ENCODE data around the gene ZBTB20. TPM values are rescaled to one million over a fixed set of nuclear protein-coding genes. Genes with fewer than 3 reads are reported as not detected.

ZBTB20 gene
- total RNA-seq, 1 donor from 2014 or later, result 30.4 TPM

GRCh38 chr3:115062412-115062956, 84.6 kb downstream of the ZBTB20 start:
- H3K27ac Mint-ChIP-seq, result no peak overlapping the region
- H3K27me3 Mint-ChIP-seq (ENCODE audit: low read depth), result no peaks in the 10 kb centered on the region
- peaks cover 23% of the 10 kb centered on the region for H3K9me3 Mint-ChIP-seq
- TF ChIP-seq, protein P1, sequence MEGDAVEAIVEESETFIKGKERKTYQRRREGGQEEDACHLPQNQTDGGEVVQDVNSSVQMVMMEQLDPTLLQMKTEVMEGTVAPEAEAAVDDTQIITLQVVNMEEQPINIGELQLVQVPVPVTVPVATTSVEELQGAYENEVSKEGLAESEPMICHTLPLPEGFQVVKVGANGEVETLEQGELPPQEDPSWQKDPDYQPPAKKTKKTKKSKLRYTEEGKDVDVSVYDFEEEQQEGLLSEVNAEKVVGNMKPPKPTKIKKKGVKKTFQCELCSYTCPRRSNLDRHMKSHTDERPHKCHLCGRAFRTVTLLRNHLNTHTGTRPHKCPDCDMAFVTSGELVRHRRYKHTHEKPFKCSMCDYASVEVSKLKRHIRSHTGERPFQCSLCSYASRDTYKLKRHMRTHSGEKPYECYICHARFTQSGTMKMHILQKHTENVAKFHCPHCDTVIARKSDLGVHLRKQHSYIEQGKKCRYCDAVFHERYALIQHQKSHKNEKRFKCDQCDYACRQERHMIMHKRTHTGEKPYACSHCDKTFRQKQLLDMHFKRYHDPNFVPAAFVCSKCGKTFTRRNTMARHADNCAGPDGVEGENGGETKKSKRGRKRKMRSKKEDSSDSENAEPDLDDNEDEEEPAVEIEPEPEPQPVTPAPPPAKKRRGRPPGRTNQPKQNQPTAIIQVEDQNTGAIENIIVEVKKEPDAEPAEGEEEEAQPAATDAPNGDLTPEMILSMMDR (IDR thresholded peaks at IDR 0.05; ENCODE audit: unreplicated experiment), result no peak
- H3K4me3 Mint-ChIP-seq, result no peak overlapping the region
- DNase-seq (ENCODE audit: low spot score in 2 of 2, unreplicated experiment in 2 of 2), result no peak
- H3K4me1 Mint-ChIP-seq, result no peaks in the 10 kb centered on the region
- peaks cover 21% of the 10 kb centered on the region for H3K36me3 Mint-ChIP-seq

- Mint-ChIP-seq H3K36me3 (peaks cover 21% of the 10 kb centered on the region), H3K9me3 (peaks cover 23% of the 10 kb centered on the region), H3K4me3 (no peak overlapping the region), H3K27ac (no peak overlapping the region), H3K27me3 (ENCODE audit: low read depth) (no peaks in the 10 kb centered on the region), H3K4me1 (no peaks in the 10 kb centered on the region)
- TF ChIP-seq, protein P1 (IDR thresholded peaks at IDR 0.05; ENCODE audit: unreplicated experiment), result no peak
- no peak for DNase-seq (ENCODE audit: low spot score in 2 of 2, unreplicated experiment in 2 of 2)
These were observed 85.1 kb downstream of the ZBTB20 start for GRCh38 chr3:115062009-115062408.

GRCh38 chr3:115052906-115053305, 94.2 kb downstream of the ZBTB20 start:
- no peak for DNase-seq (ENCODE audit: low spot score in 2 of 2, unreplicated experiment in 2 of 2)
- H3K9me3 Mint-ChIP-seq, result no peaks in the 10 kb centered on the region
- no peaks in the 10 kb centered on the region for H3K36me3 Mint-ChIP-seq
- TF ChIP-seq, protein P1 (IDR thresholded peaks at IDR 0.05; ENCODE audit: unreplicated experiment), result no peak
- no peaks in the 10 kb centered on the region for H3K27me3 Mint-ChIP-seq (ENCODE audit: low read depth)
- no peak overlapping the region for H3K27ac Mint-ChIP-seq
- no peaks in the 10 kb centered on the region for H3K4me1 Mint-ChIP-seq
- no peak overlapping the region for H3K4me3 Mint-ChIP-seq

- Mint-ChIP-seq H3K4me3 (no peak overlapping the region), H3K36me3 (no peaks in the 10 kb centered on the region), H3K4me1 (peaks cover 11% of the 10 kb centered on the region), H3K9me3 (peaks cover 3% of the 10 kb centered on the region), H3K27me3 (ENCODE audit: low read depth) (no peaks in the 10 kb centered on the region), H3K27ac (no peak overlapping the region)
- TF ChIP-seq, protein P1 (IDR thresholded peaks at IDR 0.05; ENCODE audit: unreplicated experiment), result no peak
- no peak for DNase-seq (ENCODE audit: low spot score in 2 of 2, unreplicated experiment in 2 of 2)
These were observed 104.7 kb downstream of the ZBTB20 start for GRCh38 chr3:115042351-115042750.

DNA sequence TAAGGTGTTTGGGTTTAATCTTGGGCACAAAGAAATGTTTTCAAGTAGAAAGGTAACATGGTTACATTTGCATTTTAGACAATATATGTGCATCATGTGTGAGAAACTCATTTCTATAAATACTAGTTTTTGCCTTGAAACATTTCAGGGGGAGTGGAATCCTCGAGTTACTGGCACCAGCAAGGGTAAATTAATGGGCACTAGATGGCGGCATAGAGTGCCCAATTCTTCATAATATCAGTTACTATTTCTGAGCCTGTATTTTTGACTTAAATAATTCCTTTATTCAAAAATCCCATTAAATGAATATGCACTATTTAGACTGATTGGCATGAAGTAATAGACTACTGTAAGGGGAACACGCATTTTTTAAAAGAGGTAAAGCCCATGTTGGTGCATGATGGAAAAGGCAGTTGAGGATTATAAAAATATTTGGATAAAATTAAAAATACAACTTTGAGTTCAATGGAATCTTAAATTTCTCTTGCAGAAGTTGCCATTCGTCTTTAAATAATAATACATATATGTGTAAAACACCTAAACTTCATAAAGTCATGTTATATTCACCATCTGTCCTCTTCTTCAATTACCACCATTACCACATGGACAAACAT, 106.3 kb downstream of the ZBTB20 start:
- peaks cover 5% of the 10 kb centered on the region for H3K9me3 Mint-ChIP-seq
- TF ChIP-seq, protein P1 (IDR thresholded peaks at IDR 0.05; ENCODE audit: unreplicated experiment), result peak; percentile 20
- no peaks in the 10 kb centered on the region for H3K27me3 Mint-ChIP-seq (ENCODE audit: low read depth)
- no peak overlapping the region for H3K27ac Mint-ChIP-seq
- no peak for DNase-seq (ENCODE audit: low spot score in 2 of 2, unreplicated experiment in 2 of 2)
- peaks cover 7% of the 10 kb centered on the region for H3K4me1 Mint-ChIP-seq
- H3K4me3 Mint-ChIP-seq, result no peak overlapping the region
- peaks cover 2% of the 10 kb centered on the region for H3K36me3 Mint-ChIP-seq

All from mesothelial cell of epicardium (in vitro differentiated cells).